Keratinocyte (primary cell): ENCODE measurements around the gene ARHGEF37. TPM values are rescaled to one million over a fixed set of nuclear protein-coding genes. Genes with fewer than 3 reads are reported as not detected.

Source experiments
- DNase-seq: peaks from one replicate; pipeline ENCODE4 v3.0.0-alpha.2; 2011; ENCODE audit warnings: low read depth, missing footprints, low spot score
- FAIRE-seq: peaks from 2 replicates; lab custom pipeline; 2011; peaks lifted over from hg19 to GRCh38; lab: Jason Lieb, UNC
- H2AFZ ChIP-seq: 2 replicates; pipeline ENCODE4 v1.6.0; 2012; ENCODE audit warnings: low read length, control low read depth, inconsistent platforms; ENCODE audit not compliant: control insufficient read depth
- H3K27ac ChIP-seq: 2 replicates; pipeline ENCODE4 v1.5.1; 2011; ENCODE audit warnings: low read length; ENCODE audit not compliant: control insufficient read depth, insufficient read depth
- H3K27me3 ChIP-seq: 3 replicates; pipeline ENCODE4 v1.6.0; 2011; ENCODE audit warnings: low read length; ENCODE audit not compliant: control insufficient read depth, insufficient read depth; ENCODE audit errors: extremely low read depth
- H3K36me3 ChIP-seq, 2 experiments: 2 replicates in 1 of 2; 3 replicates in 1 of 2; pipeline ENCODE4 v1.5.1; 2011; ENCODE audit warnings: low read length in 2 of 2, mild to moderate bottlenecking in 1 of 2; ENCODE audit not compliant: control insufficient read depth in 2 of 2, insufficient read depth in 2 of 2; ENCODE audit errors: extremely low read depth in 1 of 2
- H3K4me1 ChIP-seq: 3 replicates; pipeline ENCODE4 v1.5.1; 2011; ENCODE audit warnings: low read length; ENCODE audit not compliant: control insufficient read depth, insufficient read depth; ENCODE audit errors: extremely low read depth
- H3K4me2 ChIP-seq: 3 replicates; pipeline ENCODE4 v1.6.0; 2011; ENCODE audit warnings: low read depth, low read length; ENCODE audit not compliant: control insufficient read depth, insufficient read depth; ENCODE audit errors: extremely low read depth
- H3K4me3 ChIP-seq, 3 experiments: fragments of 200-600 bp in 1 of 3; sonication (generic) in 1 of 3; 2 replicates in 2 of 3; 3 replicates in 1 of 3; pipeline ENCODE4 v1.5.1; 2011 to 2016; ENCODE audit warnings: low read length in 3 of 3, mild to moderate bottlenecking in 3 of 3, control low read depth in 2 of 3, inconsistent platforms in 1 of 3, low read depth in 1 of 3, mixed read lengths in 1 of 3, mixed run types in 1 of 3, moderate library complexity in 1 of 3; ENCODE audit not compliant: control insufficient read depth in 2 of 3, insufficient read depth in 2 of 3; ENCODE audit errors: extremely low read depth in 1 of 3
- H3K79me2 ChIP-seq: 2 replicates; pipeline ENCODE4 v1.6.0; 2012; ENCODE audit warnings: low read length; ENCODE audit not compliant: control insufficient read depth, insufficient read depth
- H3K9ac ChIP-seq: 3 replicates; pipeline ENCODE4 v1.6.0; 2011; ENCODE audit warnings: low read length; ENCODE audit not compliant: control insufficient read depth, insufficient read depth; ENCODE audit errors: extremely low read depth
- H3K9me1 ChIP-seq: 3 replicates; pipeline ENCODE4 v1.6.0; 2011; ENCODE audit warnings: low read length; ENCODE audit not compliant: control insufficient read depth, insufficient read depth; ENCODE audit errors: extremely low read depth
- H3K9me3 ChIP-seq: 2 replicates; pipeline ENCODE4 v1.5.1; 2012; ENCODE audit warnings: low read depth, low read length; ENCODE audit not compliant: control insufficient read depth
- H4K20me1 ChIP-seq: 3 replicates; pipeline ENCODE4 v1.6.0; 2011; ENCODE audit warnings: low read length; ENCODE audit not compliant: control insufficient read depth, insufficient read depth; ENCODE audit errors: extremely low read depth
- CTCF ChIP-seq, 3 experiments: IDR thresholded peaks in 1 of 3; conservative IDR thresholded peaks in 1 of 3; optimal IDR thresholded peaks in 1 of 3; 2 replicates in 2 of 3; 3 replicates in 1 of 3; pipeline versions ENCODE3 to v1.5.1; 2011; ENCODE audit warnings: low read length in 3 of 3, mild to moderate bottlenecking in 3 of 3, moderate library complexity in 2 of 3, control low read depth in 1 of 3, inconsistent platforms in 1 of 3; ENCODE audit not compliant: insufficient read depth in 2 of 3; ENCODE audit errors: extremely low read depth in 1 of 3
- EZH2 ChIP-seq: IDR thresholded peaks from one replicate; pipeline ENCODE4 v1.6.1; 2012; ENCODE audit warnings: inconsistent platforms, mild to moderate bottlenecking, low read length, moderate library complexity
- dilution Hi-C: fragments of 300-500 bp; cut with MboI; formaldehyde crosslinking; loops from one replicate; pipeline ENCODE4 v1.7.0; 2020; ENCODE audit warnings: low sequenced_read_pairs; ENCODE audit not compliant: extremely low pct_ligation_motif_present
- polyA plus RNA-seq, 5 experiments: library from polyadenylated mRNA; depleted of rRNA in 3 of 5; stranded (reverse) in 3 of 5; stranded (forward) in 1 of 5; unstranded in 1 of 5; fragments of >200 nt; gene quantifications; 1 replicate in 1 of 5; 2 replicates in 3 of 5; 3 replicates in 1 of 5; pipeline versions ENCODE4 v1.2.1 to v1.2.3, GENCODE V29; 2011 to 2012; ENCODE audit warnings: missing spikeins in 2 of 5, low read depth in 1 of 5, low replicate concordance in 1 of 5
- small RNA-seq, 3 experiments: library from RNA; depleted of rRNA; stranded (forward); fragments of <200 nt; gene quantifications; one replicate each; pipeline ENCODE3, GENCODE V24; 2012; ENCODE audit warnings: low read depth in 3 of 3, low replicate concordance in 1 of 3; ENCODE audit not compliant: insufficient read length in 3 of 3

The ARHGEF37 gene
- polyA plus RNA-seq, 1 donor (not counting 4 experiments of a cell fraction or from before 2014, with no cell fraction given): 8.7 TPM

GRCh38 chr5:149684371-149684770 is 103.1 kb downstream of the ARHGEF37 start:
- Histone ChIP-seq H3K79me2 (no peaks in the 10 kb centered on the region), H3K4me2 (no peak overlapping the region), H3K9me3 (no peaks in the 10 kb centered on the region), H3K9ac (no peak overlapping the region), H3K4me3 (no peak overlapping the region), H4K20me1 (no peaks in the 10 kb centered on the region), H3K9me1 (no peaks in the 10 kb centered on the region), H3K27ac (no peak overlapping the region), H3K4me1 (no peaks in the 10 kb centered on the region), H2AFZ (no peak overlapping the region), H3K36me3 (no peaks in the 10 kb centered on the region), H3K27me3 (peaks cover 28% of the 10 kb centered on the region)
- FAIRE-seq: no peak
- no peak for DNase-seq
- dilution Hi-C loops: no loop called here
- TF ChIP-seq CTCF (optimal IDR thresholded peaks at IDR 0.05 in 1 of 3, IDR thresholded peaks at IDR 0.05 in 1 of 3, conservative IDR thresholded peaks at IDR 0.05 in 1 of 3; ENCODE audit: extremely low read depth in 1 of 3, insufficient read depth in 2 of 3, low read length in 3 of 3): no peak
- TF ChIP-seq EZH2: no peak

Small RNA genes within 50 kb of the gene (small RNA-seq; reads per million reads assigned to genes)
- gene RNU6-588P: 0 to 0.25 (median 0) reads per million in 3 experiments

Other genes with a start within 250 kb of the ARHGEF37 start
- gene GRPEL2, start 236.0 kb upstream of the ARHGEF37 start, polyA plus RNA-seq: 11.4 to 17.5 TPM (median 11.7 TPM) in 3 replicates
- gene PCYOX1L, start 223.5 kb upstream of the ARHGEF37 start, polyA plus RNA-seq: 9.5 to 12.8 TPM (median 9.9 TPM) in 3 replicates
- not detected in 3 replicates for gene IL17B, start 202.2 kb upstream of the ARHGEF37 start, polyA plus RNA-seq
- 195 to 289 TPM (median 265 TPM) in 3 replicates for gene CSNK1A1, start 30.1 kb upstream of the ARHGEF37 start, polyA plus RNA-seq
- 1.5 to 2.2 TPM (median 1.6 TPM) in 3 replicates for gene PPARGC1B, start 148.8 kb downstream of the ARHGEF37 start, polyA plus RNA-seq